ENCODE results near the gene PDLIM1.

The PDLIM1 gene

DNA sequence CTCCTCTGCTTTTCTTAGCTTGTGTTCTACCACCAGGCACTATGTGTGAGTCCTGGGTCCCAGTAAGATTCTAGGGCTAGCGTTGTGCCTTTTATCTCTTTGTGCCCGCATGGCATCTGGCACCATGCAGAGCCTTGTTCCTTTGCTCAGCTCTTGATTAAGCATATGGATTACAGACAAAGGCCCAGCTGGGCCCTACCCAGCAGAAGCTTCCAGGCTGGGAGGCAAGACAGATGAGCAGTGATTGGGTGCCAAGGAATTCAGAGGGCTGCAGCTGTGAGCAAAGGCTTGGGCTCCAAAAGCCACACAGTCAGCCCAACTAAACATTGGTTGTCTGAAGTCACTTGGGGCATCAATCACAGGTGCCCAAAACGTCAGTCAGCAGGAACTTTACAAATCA is 94.8 kb downstream of the PDLIM1 start:
- DNase-seq, result no peak

DNA sequence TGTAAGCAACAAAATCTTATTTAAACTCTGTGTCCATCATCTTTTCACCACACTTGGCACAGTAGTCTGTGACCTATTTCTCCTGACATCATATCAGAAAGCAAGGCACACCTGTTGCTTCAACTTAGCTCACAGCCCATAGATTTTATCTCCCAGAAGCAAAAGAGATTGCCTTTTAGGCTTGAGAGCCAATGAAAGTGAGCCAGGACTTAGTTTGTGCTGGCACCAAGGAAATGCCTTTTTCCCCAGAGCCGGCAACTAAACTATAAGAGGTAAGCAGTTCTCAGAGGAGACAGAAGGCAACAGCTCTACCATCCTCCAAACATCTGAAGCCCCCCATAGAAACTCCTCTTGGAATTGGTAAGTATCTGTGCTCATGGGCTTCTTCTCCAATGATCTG is 96.9 kb downstream of the PDLIM1 start, which contains the start of gene ACSM6:
Gene ACSM6, plus strand, starts transcription at position 295 of the 400 bp plus-strand sequence. CDS start 248 bp downstream, outside the sequence.
- DNase-seq, result no peak

- DNase-seq, result no peak
Observed at GRCh38 chr10:95188593-95188992, 102.2 kb downstream of the PDLIM1 start.

GRCh38 chr10:95187617-95188016 is 103.2 kb downstream of the PDLIM1 start:
- DNase-seq, result no peak
